ENCODE data around the gene ANOS1.

DNA sequence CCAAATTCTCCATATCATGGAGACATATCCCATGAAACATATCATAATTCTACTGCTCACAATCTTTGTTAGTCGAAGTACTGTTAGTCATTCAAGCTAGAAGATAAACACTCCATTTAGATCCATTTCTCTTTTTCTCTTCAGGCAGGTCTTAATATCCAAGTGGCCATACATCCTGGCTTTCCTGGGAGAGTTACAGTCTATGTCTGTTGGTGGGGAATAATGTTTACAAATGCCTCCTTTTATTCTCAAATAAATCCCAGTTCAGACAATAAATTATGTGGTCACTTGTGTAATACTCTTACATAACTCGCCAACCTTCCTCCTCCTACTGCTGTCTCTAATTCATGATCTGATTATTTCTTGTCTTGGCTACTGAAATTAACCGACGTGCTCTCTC lies 185.2 kb downstream of the ANOS1 start:
- TF ChIP-seq, protein P1, sequence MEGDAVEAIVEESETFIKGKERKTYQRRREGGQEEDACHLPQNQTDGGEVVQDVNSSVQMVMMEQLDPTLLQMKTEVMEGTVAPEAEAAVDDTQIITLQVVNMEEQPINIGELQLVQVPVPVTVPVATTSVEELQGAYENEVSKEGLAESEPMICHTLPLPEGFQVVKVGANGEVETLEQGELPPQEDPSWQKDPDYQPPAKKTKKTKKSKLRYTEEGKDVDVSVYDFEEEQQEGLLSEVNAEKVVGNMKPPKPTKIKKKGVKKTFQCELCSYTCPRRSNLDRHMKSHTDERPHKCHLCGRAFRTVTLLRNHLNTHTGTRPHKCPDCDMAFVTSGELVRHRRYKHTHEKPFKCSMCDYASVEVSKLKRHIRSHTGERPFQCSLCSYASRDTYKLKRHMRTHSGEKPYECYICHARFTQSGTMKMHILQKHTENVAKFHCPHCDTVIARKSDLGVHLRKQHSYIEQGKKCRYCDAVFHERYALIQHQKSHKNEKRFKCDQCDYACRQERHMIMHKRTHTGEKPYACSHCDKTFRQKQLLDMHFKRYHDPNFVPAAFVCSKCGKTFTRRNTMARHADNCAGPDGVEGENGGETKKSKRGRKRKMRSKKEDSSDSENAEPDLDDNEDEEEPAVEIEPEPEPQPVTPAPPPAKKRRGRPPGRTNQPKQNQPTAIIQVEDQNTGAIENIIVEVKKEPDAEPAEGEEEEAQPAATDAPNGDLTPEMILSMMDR (IDR thresholded peaks at IDR 0.05; ENCODE audit: insufficient read depth, low read length): no peak
- TF ChIP-seq POLR2AphosphoS5 (IDR thresholded peaks at IDR 0.05; ENCODE audit: low read depth): no peak
- TF ChIP-seq, protein P2, sequence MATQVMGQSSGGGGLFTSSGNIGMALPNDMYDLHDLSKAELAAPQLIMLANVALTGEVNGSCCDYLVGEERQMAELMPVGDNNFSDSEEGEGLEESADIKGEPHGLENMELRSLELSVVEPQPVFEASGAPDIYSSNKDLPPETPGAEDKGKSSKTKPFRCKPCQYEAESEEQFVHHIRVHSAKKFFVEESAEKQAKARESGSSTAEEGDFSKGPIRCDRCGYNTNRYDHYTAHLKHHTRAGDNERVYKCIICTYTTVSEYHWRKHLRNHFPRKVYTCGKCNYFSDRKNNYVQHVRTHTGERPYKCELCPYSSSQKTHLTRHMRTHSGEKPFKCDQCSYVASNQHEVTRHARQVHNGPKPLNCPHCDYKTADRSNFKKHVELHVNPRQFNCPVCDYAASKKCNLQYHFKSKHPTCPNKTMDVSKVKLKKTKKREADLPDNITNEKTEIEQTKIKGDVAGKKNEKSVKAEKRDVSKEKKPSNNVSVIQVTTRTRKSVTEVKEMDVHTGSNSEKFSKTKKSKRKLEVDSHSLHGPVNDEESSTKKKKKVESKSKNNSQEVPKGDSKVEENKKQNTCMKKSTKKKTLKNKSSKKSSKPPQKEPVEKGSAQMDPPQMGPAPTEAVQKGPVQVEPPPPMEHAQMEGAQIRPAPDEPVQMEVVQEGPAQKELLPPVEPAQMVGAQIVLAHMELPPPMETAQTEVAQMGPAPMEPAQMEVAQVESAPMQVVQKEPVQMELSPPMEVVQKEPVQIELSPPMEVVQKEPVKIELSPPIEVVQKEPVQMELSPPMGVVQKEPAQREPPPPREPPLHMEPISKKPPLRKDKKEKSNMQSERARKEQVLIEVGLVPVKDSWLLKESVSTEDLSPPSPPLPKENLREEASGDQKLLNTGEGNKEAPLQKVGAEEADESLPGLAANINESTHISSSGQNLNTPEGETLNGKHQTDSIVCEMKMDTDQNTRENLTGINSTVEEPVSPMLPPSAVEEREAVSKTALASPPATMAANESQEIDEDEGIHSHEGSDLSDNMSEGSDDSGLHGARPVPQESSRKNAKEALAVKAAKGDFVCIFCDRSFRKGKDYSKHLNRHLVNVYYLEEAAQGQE (IDR thresholded peaks at IDR 0.05; ENCODE audit: insufficient replicate concordance, low read depth): no peak
- no peak for TF ChIP-seq GABPA (IDR thresholded peaks at IDR 0.05; ENCODE audit: low read depth)
